Suprapubic skin (tissue), 4 donors: ENCODE data around the gene ATXN1. TPM values are rescaled to one million over a fixed set of nuclear protein-coding genes. Genes with fewer than 3 reads are reported as not detected.

Experiments
- DNase-seq, 2 donors: peaks; one replicate each; pipeline ENCODE4 v3.0.0-alpha.2; 2019; ENCODE audit warnings: low spot score in 2 of 2
- H3K27ac ChIP-seq: fragments of 200-600 bp; sonication (generic); one replicate; pipeline ENCODE4 v1.5.1; 2019
- H3K27me3 ChIP-seq: fragments of 200-600 bp; sonication (generic); one replicate; pipeline ENCODE4 v1.5.1; 2019
- H3K36me3 ChIP-seq: fragments of 200-600 bp; sonication (generic); one replicate; pipeline ENCODE4 v1.5.1; 2019
- H3K4me1 ChIP-seq: fragments of 200-600 bp; sonication (generic); one replicate; pipeline ENCODE4 v1.5.1; 2019
- H3K4me3 ChIP-seq: fragments of 200-600 bp; sonication (generic); one replicate; pipeline ENCODE4 v1.5.1; 2019; ENCODE audit warnings: mild to moderate bottlenecking
- H3K9me3 ChIP-seq: fragments of 200-600 bp; sonication (generic); one replicate; pipeline ENCODE4 v1.5.1; 2019
- EP300 ChIP-seq: sonication (generic); formaldehyde crosslinking; IDR thresholded peaks from one replicate; pipeline ENCODE4 v1.6.1; 2017; ENCODE audit warnings: antibody characterized with exemption
- POLR2A ChIP-seq, 2 donors: fragments of 450-650 bp; IDR thresholded peaks; one replicate each; pipeline ENCODE4 v1.6.1; 2017; ENCODE audit warnings: antibody characterized with exemption in 2 of 2, mild to moderate bottlenecking in 2 of 2, moderate library complexity in 2 of 2
- POLR2AphosphoS5 ChIP-seq, 3 donors: sonication (generic); formaldehyde crosslinking; IDR thresholded peaks; one replicate each; pipeline ENCODE4 v1.6.1; 2017; ENCODE audit warnings: antibody characterized with exemption in 3 of 3
- WGBS: methylation state at CpG from one replicate; pipeline ENCODE4 v1.1.5; 2018; 5-methylcytosine and 5-hydroxymethylcytosine counted together
- total RNA-seq, 4 donors: library from RNA; depleted of rRNA; stranded (reverse); fragments of >200 nt; gene quantifications; one replicate each; pipeline ENCODE4 v1.1.0, GENCODE V29; 2016
- TF ChIP-seq, protein P1 (sequence below), 2 donors: fragments of 200-600 bp in 1 of 2; fragments of 450-650 bp in 1 of 2; sonication (generic) in 1 of 2; IDR thresholded peaks; one replicate each; pipeline ENCODE4 v1.5.1; 2016 to 2019; ENCODE audit warnings: antibody characterized with exemption in 2 of 2, mild to moderate bottlenecking in 1 of 2, moderate library complexity in 1 of 2

ATXN1 gene
- total RNA-seq, 4 donors from 2014 or later, result 32.8 to 95.4 (median 42.4) TPM

DNA sequence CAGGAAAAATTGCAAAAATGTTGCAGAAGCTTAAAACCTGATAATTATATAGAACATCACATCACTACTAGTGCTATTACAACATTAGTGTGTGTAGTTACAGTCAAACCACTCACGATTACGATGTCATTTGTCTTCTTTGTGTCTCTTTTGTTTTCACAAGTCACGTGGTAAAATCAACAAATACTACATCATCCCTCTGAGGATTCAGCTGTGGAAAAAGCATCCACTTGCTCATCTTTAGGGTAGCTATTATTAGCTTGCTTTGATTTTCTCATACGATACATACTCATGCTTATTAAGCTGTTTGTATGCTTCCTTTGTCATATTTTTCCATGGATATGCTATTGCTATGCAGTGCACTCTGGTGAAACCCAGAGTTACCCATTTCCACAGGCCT lies 22.2 kb upstream of the ATXN1 start:
- no peaks in the 10 kb centered on the region for H3K9me3 ChIP-seq
- peaks cover 18% of the 10 kb centered on the region for H3K4me1 ChIP-seq
- no peak overlapping the region for H3K4me3 ChIP-seq
- DNase-seq, result no peak
- no peak overlapping the region for H3K27ac ChIP-seq
- no peaks in the 10 kb centered on the region for H3K27me3 ChIP-seq
- TF ChIP-seq POLR2A (IDR thresholded peaks at IDR 0.05), result no peak
- TF ChIP-seq EP300, result no peak
- TF ChIP-seq, protein P1, sequence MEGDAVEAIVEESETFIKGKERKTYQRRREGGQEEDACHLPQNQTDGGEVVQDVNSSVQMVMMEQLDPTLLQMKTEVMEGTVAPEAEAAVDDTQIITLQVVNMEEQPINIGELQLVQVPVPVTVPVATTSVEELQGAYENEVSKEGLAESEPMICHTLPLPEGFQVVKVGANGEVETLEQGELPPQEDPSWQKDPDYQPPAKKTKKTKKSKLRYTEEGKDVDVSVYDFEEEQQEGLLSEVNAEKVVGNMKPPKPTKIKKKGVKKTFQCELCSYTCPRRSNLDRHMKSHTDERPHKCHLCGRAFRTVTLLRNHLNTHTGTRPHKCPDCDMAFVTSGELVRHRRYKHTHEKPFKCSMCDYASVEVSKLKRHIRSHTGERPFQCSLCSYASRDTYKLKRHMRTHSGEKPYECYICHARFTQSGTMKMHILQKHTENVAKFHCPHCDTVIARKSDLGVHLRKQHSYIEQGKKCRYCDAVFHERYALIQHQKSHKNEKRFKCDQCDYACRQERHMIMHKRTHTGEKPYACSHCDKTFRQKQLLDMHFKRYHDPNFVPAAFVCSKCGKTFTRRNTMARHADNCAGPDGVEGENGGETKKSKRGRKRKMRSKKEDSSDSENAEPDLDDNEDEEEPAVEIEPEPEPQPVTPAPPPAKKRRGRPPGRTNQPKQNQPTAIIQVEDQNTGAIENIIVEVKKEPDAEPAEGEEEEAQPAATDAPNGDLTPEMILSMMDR (IDR thresholded peaks at IDR 0.05), result no peak
- TF ChIP-seq POLR2AphosphoS5 (IDR thresholded peaks at IDR 0.05), result no peak
- WGBS, result 81% methylated on average over 4 of the region's 4 CpGs
- H3K36me3 ChIP-seq, result no peaks in the 10 kb centered on the region

DNA sequence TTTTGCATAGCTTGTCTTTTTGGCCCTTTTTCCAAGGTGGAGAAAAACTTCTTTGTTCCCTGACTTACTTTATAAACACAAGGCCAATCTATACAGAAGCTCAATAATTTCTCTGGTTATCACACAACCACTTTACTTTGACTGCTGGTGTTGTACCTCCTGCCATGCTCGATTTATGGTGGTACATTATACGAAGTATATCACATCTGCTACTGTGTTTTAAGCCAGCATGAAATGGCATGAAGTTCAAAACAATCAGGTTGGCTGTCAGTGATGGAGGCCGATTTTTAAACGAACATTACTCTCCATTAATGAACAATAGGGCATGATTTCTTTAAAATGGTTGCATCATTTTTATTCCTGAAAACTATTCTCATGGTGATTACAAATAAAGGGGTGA lies 21.0 kb upstream of the ATXN1 start:
- peaks cover 18% of the 10 kb centered on the region for H3K4me1 ChIP-seq
- no peak for DNase-seq
- H3K27me3 ChIP-seq, result no peaks in the 10 kb centered on the region
- 90% methylated on average over 4 of the region's 4 CpGs for WGBS
- H3K36me3 ChIP-seq, result no peaks in the 10 kb centered on the region
- no peak overlapping the region for H3K4me3 ChIP-seq
- no peak for TF ChIP-seq POLR2AphosphoS5 (IDR thresholded peaks at IDR 0.05)
- H3K9me3 ChIP-seq, result no peaks in the 10 kb centered on the region
- no peak overlapping the region for H3K27ac ChIP-seq

DNA sequence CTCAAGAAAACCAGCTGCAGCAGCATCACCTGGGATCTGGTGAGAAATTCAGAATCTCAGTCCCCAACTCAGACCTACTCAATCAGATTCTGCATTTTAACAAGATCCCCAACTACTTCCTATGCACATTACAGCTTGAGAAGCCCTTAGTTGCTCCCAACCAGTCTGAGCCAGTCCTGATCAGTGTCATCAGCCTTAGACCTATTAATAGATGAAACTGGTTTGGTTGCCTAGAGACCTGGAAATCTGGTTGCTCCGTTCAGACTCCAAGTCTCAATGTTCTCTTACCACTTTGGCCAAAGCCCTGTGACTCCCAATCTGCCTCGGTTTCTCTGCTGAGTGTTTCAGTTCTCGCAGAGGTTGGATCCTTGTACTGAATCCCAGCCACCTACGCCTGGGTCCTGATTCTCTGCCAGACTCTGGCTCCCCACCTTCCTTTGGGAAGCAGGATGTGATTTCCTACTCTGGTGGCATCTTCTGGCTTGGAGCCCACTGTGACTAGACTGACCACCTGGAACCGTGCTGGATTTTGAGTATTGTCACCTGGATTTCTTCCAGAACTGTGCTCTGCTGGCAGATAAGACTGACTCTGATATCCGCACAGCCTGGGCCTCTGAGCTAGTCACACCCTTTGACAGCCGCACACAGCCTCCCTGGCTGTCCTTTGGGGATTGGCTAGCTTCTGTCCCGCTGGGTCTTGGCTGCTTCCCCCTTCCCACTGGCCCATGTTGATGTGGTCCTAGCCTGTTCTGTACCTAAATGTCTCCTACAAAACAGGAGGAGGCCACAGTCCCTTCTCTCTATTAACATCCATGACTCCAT lies 20.3 kb upstream of the ATXN1 start:
- TF ChIP-seq POLR2A (IDR thresholded peaks at IDR 0.05), result no peak
- TF ChIP-seq, protein P1 (IDR thresholded peaks at IDR 0.05), result no peak
- TF ChIP-seq POLR2AphosphoS5 (IDR thresholded peaks at IDR 0.05), result no peak
- no peak for TF ChIP-seq EP300
- H3K27me3 ChIP-seq, result no peaks in the 10 kb centered on the region
- H3K9me3 ChIP-seq, result no peaks in the 10 kb centered on the region
- DNase-seq, result no peak
- no peak overlapping the region for H3K4me3 ChIP-seq
- peaks cover 19% of the 10 kb centered on the region for H3K4me1 ChIP-seq
- H3K36me3 ChIP-seq, result no peaks in the 10 kb centered on the region
- WGBS, result 49% methylated on average over 8 of the region's 8 CpGs
- H3K27ac ChIP-seq, result peak overlapping the region; percentile 35

DNA sequence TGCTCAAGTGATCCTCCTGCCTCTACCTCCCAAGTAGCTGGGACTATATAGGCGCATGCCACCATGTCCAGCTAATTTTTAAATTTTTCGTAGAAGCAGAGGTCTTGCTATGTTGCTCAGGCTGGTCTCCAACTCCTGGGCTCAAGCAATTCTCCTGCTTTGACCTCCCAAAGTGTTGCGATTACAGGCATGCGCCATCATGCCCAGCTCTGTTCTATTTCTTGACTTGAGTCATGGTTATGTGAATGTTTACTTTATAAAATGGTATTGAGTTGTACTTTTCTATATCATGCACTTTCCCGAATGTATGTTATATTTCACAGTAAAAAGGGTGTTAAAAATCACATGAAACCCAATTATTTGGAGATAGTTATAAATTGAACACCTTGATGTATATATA lies 17.3 kb upstream of the ATXN1 start:
- TF ChIP-seq EP300 (no peak), POLR2AphosphoS5 (IDR thresholded peaks at IDR 0.05) (no peak), POLR2A (IDR thresholded peaks at IDR 0.05) (no peak)
- TF ChIP-seq, protein P1 (IDR thresholded peaks at IDR 0.05), result no peak
- WGBS, result 69% methylated on average over 5 of the region's 5 CpGs
- Histone ChIP-seq H3K27ac (no peak overlapping the region), H3K9me3 (no peaks in the 10 kb centered on the region), H3K27me3 (no peaks in the 10 kb centered on the region), H3K4me3 (no peak overlapping the region), H3K4me1 (peaks cover 25% of the 10 kb centered on the region), H3K36me3 (no peaks in the 10 kb centered on the region)
- DNase-seq, result no peak

DNA sequence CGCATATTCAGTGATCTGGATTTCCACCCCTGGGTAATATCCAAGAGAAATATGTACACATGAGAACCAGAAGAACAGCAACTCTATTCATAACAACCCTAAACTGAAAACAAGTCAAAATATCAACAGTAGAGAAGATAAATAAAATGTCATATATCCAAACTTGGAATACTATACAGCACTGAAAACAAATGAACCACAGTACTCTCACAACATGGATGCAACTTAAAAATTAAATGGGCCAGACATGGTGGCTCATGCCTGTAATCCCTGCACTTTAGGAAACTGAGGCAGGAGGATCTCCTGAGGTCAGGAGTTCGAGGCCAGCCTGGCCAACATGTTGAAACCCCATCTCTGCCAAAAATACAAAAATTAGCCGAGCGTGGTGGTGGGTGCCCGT lies 16.5 kb upstream of the ATXN1 start:
- DNase-seq, result no peak
- Histone ChIP-seq H3K4me3 (no peak overlapping the region), H3K27me3 (no peaks in the 10 kb centered on the region), H3K36me3 (no peaks in the 10 kb centered on the region), H3K27ac (no peak overlapping the region), H3K4me1 (peaks cover 25% of the 10 kb centered on the region), H3K9me3 (no peaks in the 10 kb centered on the region)
- 90% methylated on average over 5 of the region's 5 CpGs for WGBS
- TF ChIP-seq, protein P1 (IDR thresholded peaks at IDR 0.05), result no peak
- TF ChIP-seq EP300 (no peak), POLR2A (IDR thresholded peaks at IDR 0.05) (no peak)
